Endothelial cell of umbilical vein (primary cell): ENCODE data around the gene C16orf78. TPM values are rescaled to one million over a fixed set of nuclear protein-coding genes. Genes with fewer than 3 reads are reported as not detected.

Experiments used
- BruUV-seq: library from RNA; stranded (reverse); fragments of 400-500 nt; replicated peaks from 2 replicates; lab custom pipeline; 2021; lab: Mats Ljungman, UMichigan
- CTCF ChIA-PET: fragments of 300-600, 350-600 bp; sonication (Branson Sonifier 250); formaldehyde crosslinking; loops from one replicate; lab custom pipeline; 2021; ENCODE audit warnings: antibody characterized with exemption, inconsistent platforms; lab: Charles Lee
- POLR2A ChIA-PET: fragments of 300-600, 350-600 bp; sonication (Branson Sonifier 250); formaldehyde crosslinking; loops from one replicate; lab custom pipeline; 2021; ENCODE audit warnings: antibody characterized with exemption, inconsistent platforms; lab: Charles Lee
- DNase-seq: peaks from one replicate; pipeline ENCODE4 v3.0.0-alpha.2; 2011; ENCODE audit warnings: low read depth, low spot score
- FAIRE-seq: peaks from 2 replicates; lab custom pipeline; 2011; peaks lifted over from hg19 to GRCh38; lab: Jason Lieb, UNC
- H2AFZ ChIP-seq: 2 replicates; pipeline ENCODE4 v1.6.0; 2012; ENCODE audit warnings: low read depth, low read length, control low read depth, inconsistent platforms
- H3K27ac ChIP-seq: 2 replicates; pipeline ENCODE4 v1.5.1; 2011; ENCODE audit warnings: low read depth, mild to moderate bottlenecking, control low read depth, low read length, moderate library complexity; ENCODE audit not compliant: insufficient read depth
- H3K27me3 ChIP-seq, 2 experiments: 2 replicates each; pipeline versions ENCODE4 v1.6.0 to v1.6.1; 2011; ENCODE audit warnings: low read length in 2 of 2, mixed read lengths in 1 of 2; ENCODE audit not compliant: control insufficient read depth in 2 of 2, insufficient read depth in 2 of 2
- H3K36me3 ChIP-seq, 2 experiments: 2 replicates in 1 of 2; 3 replicates in 1 of 2; pipeline ENCODE4 v1.5.1; 2011; ENCODE audit warnings: low read length in 2 of 2, mild to moderate bottlenecking in 1 of 2, moderate library complexity in 1 of 2; ENCODE audit not compliant: control insufficient read depth in 2 of 2, insufficient read depth in 2 of 2; ENCODE audit errors: extremely low read depth in 1 of 2
- H3K4me1 ChIP-seq: 3 replicates; pipeline ENCODE4 v1.5.1; 2011; ENCODE audit warnings: mild to moderate bottlenecking, low read length; ENCODE audit not compliant: control insufficient read depth, insufficient read depth; ENCODE audit errors: extremely low read depth
- H3K4me2 ChIP-seq: 2 replicates; pipeline ENCODE4 v1.6.1; 2011; ENCODE audit warnings: low read length, control low read depth, mixed read lengths; ENCODE audit not compliant: insufficient read depth
- H3K4me3 ChIP-seq, 3 experiments: fragments of 200-600 bp in 1 of 3; sonication (generic), shearing (Covaris generic) in 1 of 3; replicated peaks in 1 of 3; 2 replicates each; pipeline ENCODE4 v1.5.1; 2011 to 2016; ENCODE audit warnings: control low read depth in 3 of 3, low read length in 3 of 3, mild to moderate bottlenecking in 2 of 3, inconsistent platforms in 1 of 3, low read depth in 1 of 3, moderate library complexity in 1 of 3; ENCODE audit not compliant: insufficient read depth in 1 of 3
- H3K79me2 ChIP-seq: 2 replicates; pipeline ENCODE4 v1.6.0; 2012; ENCODE audit warnings: low read length, inconsistent platforms; ENCODE audit not compliant: control insufficient read depth, insufficient read depth
- H3K9ac ChIP-seq: replicated peaks from 2 replicates; pipeline ENCODE3; 2011; ENCODE audit warnings: low read length, control low read depth; ENCODE audit not compliant: insufficient read depth; ENCODE audit errors: extremely low read depth
- H3K9me1 ChIP-seq: replicated peaks from 3 replicates; pipeline ENCODE4 v1.6.0; 2011; ENCODE audit warnings: mild to moderate bottlenecking, low read length; ENCODE audit not compliant: control insufficient read depth, insufficient read depth; ENCODE audit errors: extremely low read depth
- H3K9me3 ChIP-seq: replicated peaks from 2 replicates; pipeline ENCODE4 v1.5.1; 2012; ENCODE audit warnings: low read length, inconsistent platforms; ENCODE audit not compliant: control insufficient read depth, insufficient read depth
- H4K20me1 ChIP-seq: replicated peaks from 2 replicates; pipeline ENCODE3; 2011; ENCODE audit warnings: mild to moderate bottlenecking, low read length; ENCODE audit not compliant: control insufficient read depth, insufficient read depth; ENCODE audit errors: extremely low read depth
- EZH2 ChIP-seq: IDR thresholded peaks from 2 replicates; pipeline ENCODE4 v1.6.1; 2012; ENCODE audit warnings: borderline replicate concordance, low read depth, mild to moderate bottlenecking, moderate library complexity, low read length, inconsistent platforms; ENCODE audit not compliant: severe bottlenecking
- FOS ChIP-seq: IDR thresholded peaks from 2 replicates; pipeline ENCODE4 v1.6.1; 2011; ENCODE audit warnings: mild to moderate bottlenecking, low read length, moderate library complexity, borderline replicate concordance; ENCODE audit not compliant: insufficient read depth
- GATA2 ChIP-seq: IDR thresholded peaks from 2 replicates; pipeline ENCODE4 v1.7.0; 2011; ENCODE audit warnings: low read depth, mild to moderate bottlenecking, moderate library complexity, mixed read lengths, low read length; ENCODE audit not compliant: insufficient read length, insufficient read depth
- JUN ChIP-seq: IDR thresholded peaks from 2 replicates; pipeline ENCODE4 v1.6.1; 2011; ENCODE audit warnings: borderline replicate concordance, low read depth; ENCODE audit not compliant: insufficient read length, insufficient read depth
- MYC ChIP-seq: IDR thresholded peaks from one replicate; pipeline ENCODE4 v1.6.1; 2011; ENCODE audit warnings: mild to moderate bottlenecking, low read depth, low read length
- POLR2A ChIP-seq: IDR thresholded peaks from 2 replicates; pipeline ENCODE4 v1.6.1; 2012; ENCODE audit warnings: low read depth, mild to moderate bottlenecking, control low read depth, low read length
- POLR2AphosphoS5 ChIP-seq: IDR thresholded peaks from 2 replicates; pipeline ENCODE4 v1.6.1; 2012; ENCODE audit warnings: low read depth, mild to moderate bottlenecking, control low read depth, low read length, moderate library complexity; ENCODE audit not compliant: insufficient read depth
- dilution Hi-C: fragments of 300-500 bp; cut with MboI; formaldehyde crosslinking; loops from one replicate; pipeline ENCODE4 v1.15.0; 2019; ENCODE audit warnings: low sequenced_read_pairs; ENCODE audit not compliant: extremely low pct_ligation_motif_present
- intact Hi-C: fragments of 100-400 bp; cut with micrococcal nuclease; formaldehyde crosslinking; loops from one replicate; pipeline ENCODE4 v1.10.0; 2022
- polyA plus RNA-seq, 4 experiments: library from polyadenylated mRNA; depleted of rRNA in 3 of 4; stranded (reverse) in 3 of 4; unstranded in 1 of 4; fragments of >200 nt; gene quantifications; 2 replicates each; pipeline versions ENCODE4 v1.2.1 to v1.2.3, GENCODE V29; 2011 to 2012; ENCODE audit warnings: missing spikeins in 1 of 4
- total RNA-seq: library from RNA; stranded (reverse); gene quantifications from 2 replicates; pipeline ENCODE4 v1.2.3, GENCODE V29; 2021
- TF ChIP-seq, protein P1 (sequence below): IDR thresholded peaks from 2 replicates; pipeline ENCODE4 v1.6.1; 2011; ENCODE audit not compliant: insufficient read depth, insufficient read length
- TF ChIP-seq, protein P2 (sequence below), 2 donors: IDR thresholded peaks; 1 replicate in 1 of 2; 2 replicates in 1 of 2; pipeline ENCODE4 v1.5.1; 2011; ENCODE audit warnings: low read length in 2 of 2, mild to moderate bottlenecking in 2 of 2, moderate library complexity in 2 of 2, control low read depth in 1 of 2, inconsistent platforms in 1 of 2, low read depth in 1 of 2; ENCODE audit not compliant: insufficient read depth in 1 of 2; ENCODE audit errors: extremely low read depth in 1 of 2

Gene C16orf78
- total and polyA plus RNA-seq, 2 donors (not counting 3 experiments of a cell fraction or from before 2014, with no cell fraction given) = not detected

DNA sequence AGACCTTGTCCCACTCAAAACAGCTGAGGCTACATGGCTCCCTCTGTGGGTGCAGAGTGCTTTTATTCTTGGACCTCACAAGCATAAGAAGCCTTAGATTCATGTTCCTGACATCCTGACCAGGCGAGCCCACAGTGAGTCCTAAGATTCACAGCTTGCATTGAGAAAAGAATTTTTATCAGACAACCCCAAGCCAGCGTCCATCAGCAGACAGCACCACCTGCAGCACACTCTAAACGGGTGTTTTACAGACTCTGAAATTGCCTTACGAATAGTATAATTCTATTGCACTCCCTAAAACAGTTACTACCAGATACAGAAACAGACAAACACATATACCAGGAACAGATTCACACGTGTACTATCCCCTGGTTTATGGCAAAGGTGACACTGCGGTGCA, 31.9 kb downstream of the C16orf78 start:
- CTCF ChIA-PET = no interaction called here
- intact Hi-C loops (loop anchor here (10.0 kb wide), 1 partner anchor 349 kb away; no protein-coding TSS in a partner anchor), dilution Hi-C loops (no loop called here)
- Histone ChIP-seq H3K79me2 (no peaks in the 10 kb centered on the region), H3K36me3 (no peaks in the 10 kb centered on the region), H3K9me3 (no peaks in the 10 kb centered on the region), H3K27me3 (no peaks in the 10 kb centered on the region), H3K9me1 (no peaks in the 10 kb centered on the region), H3K27ac (no peak overlapping the region), H3K4me3 (no peak overlapping the region), H2AFZ (no peak overlapping the region), H3K9ac (no peak overlapping the region), H4K20me1 (no peaks in the 10 kb centered on the region), H3K4me1 (no peaks in the 10 kb centered on the region), H3K4me2 (no peak overlapping the region)
- POLR2A ChIA-PET = no interaction called here
- TF ChIP-seq POLR2A (no peak), POLR2AphosphoS5 (no peak), GATA2 (no peak), JUN (no peak), FOS (no peak), EZH2 (no peak), MYC (no peak)
- TF ChIP-seq, protein P1, sequence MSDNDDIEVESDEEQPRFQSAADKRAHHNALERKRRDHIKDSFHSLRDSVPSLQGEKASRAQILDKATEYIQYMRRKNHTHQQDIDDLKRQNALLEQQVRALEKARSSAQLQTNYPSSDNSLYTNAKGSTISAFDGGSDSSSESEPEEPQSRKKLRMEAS = no peak
- TF ChIP-seq, protein P2, sequence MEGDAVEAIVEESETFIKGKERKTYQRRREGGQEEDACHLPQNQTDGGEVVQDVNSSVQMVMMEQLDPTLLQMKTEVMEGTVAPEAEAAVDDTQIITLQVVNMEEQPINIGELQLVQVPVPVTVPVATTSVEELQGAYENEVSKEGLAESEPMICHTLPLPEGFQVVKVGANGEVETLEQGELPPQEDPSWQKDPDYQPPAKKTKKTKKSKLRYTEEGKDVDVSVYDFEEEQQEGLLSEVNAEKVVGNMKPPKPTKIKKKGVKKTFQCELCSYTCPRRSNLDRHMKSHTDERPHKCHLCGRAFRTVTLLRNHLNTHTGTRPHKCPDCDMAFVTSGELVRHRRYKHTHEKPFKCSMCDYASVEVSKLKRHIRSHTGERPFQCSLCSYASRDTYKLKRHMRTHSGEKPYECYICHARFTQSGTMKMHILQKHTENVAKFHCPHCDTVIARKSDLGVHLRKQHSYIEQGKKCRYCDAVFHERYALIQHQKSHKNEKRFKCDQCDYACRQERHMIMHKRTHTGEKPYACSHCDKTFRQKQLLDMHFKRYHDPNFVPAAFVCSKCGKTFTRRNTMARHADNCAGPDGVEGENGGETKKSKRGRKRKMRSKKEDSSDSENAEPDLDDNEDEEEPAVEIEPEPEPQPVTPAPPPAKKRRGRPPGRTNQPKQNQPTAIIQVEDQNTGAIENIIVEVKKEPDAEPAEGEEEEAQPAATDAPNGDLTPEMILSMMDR (IDR thresholded peaks at IDR 0.05; ENCODE audit: extremely low read depth in 1 of 2, insufficient read depth in 1 of 2, low read depth in 1 of 2, low read length in 2 of 2) = no peak
- FAIRE-seq = no peak
- DNase-seq = no peak
- no TSS peak for BruUV-seq
